HG03378 (cell line): ENCODE results near the gene FAM216B.
"Not testable (repeated sequence)": the region's sequence is repeated elsewhere in the genome, so short reads cannot be mapped to it uniquely, and the experiment has no call there.

ENCODE experiments used
- ATAC-seq: cut with Tn5 transposase; IDR thresholded peaks from one replicate; pipeline ENCODE4 v1.9.1; 2021; ENCODE audit warnings: mild to moderate bottlenecking, moderate library complexity; ENCODE audit not compliant: unreplicated experiment

Gene FAM216B

GRCh38 chr13:42777467-42777866 lies 3.9 kb upstream of the FAM216B start:
- ATAC-seq = no peak

- no peak for ATAC-seq
Observed at GRCh38 chr13:42780044-42780443, 1.3 kb upstream of the FAM216B start.

- no peak for ATAC-seq
Observed at GRCh38 chr13:42786715-42787114, 5.3 kb downstream of the FAM216B start.

GRCh38 chr13:42788601-42789000 lies 7.2 kb downstream of the FAM216B start:
- no peak for ATAC-seq

GRCh38 chr13:42792154-42792553 lies 10.8 kb downstream of the FAM216B start:
- no peak for ATAC-seq

GRCh38 chr13:42794577-42795275 lies 13.3 kb downstream of the FAM216B start:
- ATAC-seq = no peak

- no peak for ATAC-seq
Observed at GRCh38 chr13:42795666-42796065, 14.3 kb downstream of the FAM216B start.

GRCh38 chr13:42796747-42797356 lies 15.5 kb downstream of the FAM216B start:
- no peak for ATAC-seq

- no peak for ATAC-seq
Observed at GRCh38 chr13:42798118-42798517, 16.7 kb downstream of the FAM216B start.

GRCh38 chr13:42800109-42800643 lies 18.8 kb downstream of the FAM216B start:
- no peak for ATAC-seq

GRCh38 chr13:42803563-42804204 lies 22.3 kb downstream of the FAM216B start:
- peak; percentile 21 for ATAC-seq

- ATAC-seq = peak; percentile 71
Observed at GRCh38 chr13:42804244-42804874, 23.0 kb downstream of the FAM216B start.

- ATAC-seq = no peak
Observed at GRCh38 chr13:42807241-42807640, 25.9 kb downstream of the FAM216B start.

GRCh38 chr13:42807866-42808265 lies 26.5 kb downstream of the FAM216B start:
- ATAC-seq = no peak

- ATAC-seq = no peak
Observed at GRCh38 chr13:42808341-42808940, 27.1 kb downstream of the FAM216B start.

- ATAC-seq = no peak
Observed at GRCh38 chr13:42812316-42812715, 30.9 kb downstream of the FAM216B start.

- ATAC-seq = no peak
Observed at GRCh38 chr13:42814868-42815267, 33.5 kb downstream of the FAM216B start.

- no peak for ATAC-seq
Observed at GRCh38 chr13:42815681-42816080, 34.3 kb downstream of the FAM216B start.

- no peak for ATAC-seq
Observed at GRCh38 chr13:42816538-42816937, 35.2 kb downstream of the FAM216B start.

GRCh38 chr13:42819687-42820086 lies 38.3 kb downstream of the FAM216B start:
- not testable (repeated sequence) for ATAC-seq

GRCh38 chr13:42820451-42820850 lies 39.1 kb downstream of the FAM216B start:
- ATAC-seq = no peak
